AG08396 (cell line): ENCODE results near the gene ZNF385A.

ENCODE experiments used
- DNase-seq: peaks from one replicate; pipeline ENCODE4 v3.0.0; 2012; ENCODE audit warnings: low spot score, mixed read lengths

Gene ZNF385A, protein sequence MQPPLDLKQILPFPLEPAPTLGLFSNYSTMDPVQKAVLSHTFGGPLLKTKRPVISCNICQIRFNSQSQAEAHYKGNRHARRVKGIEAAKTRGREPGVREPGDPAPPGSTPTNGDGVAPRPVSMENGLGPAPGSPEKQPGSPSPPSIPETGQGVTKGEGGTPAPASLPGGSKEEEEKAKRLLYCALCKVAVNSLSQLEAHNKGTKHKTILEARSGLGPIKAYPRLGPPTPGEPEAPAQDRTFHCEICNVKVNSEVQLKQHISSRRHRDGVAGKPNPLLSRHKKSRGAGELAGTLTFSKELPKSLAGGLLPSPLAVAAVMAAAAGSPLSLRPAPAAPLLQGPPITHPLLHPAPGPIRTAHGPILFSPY

DNA sequence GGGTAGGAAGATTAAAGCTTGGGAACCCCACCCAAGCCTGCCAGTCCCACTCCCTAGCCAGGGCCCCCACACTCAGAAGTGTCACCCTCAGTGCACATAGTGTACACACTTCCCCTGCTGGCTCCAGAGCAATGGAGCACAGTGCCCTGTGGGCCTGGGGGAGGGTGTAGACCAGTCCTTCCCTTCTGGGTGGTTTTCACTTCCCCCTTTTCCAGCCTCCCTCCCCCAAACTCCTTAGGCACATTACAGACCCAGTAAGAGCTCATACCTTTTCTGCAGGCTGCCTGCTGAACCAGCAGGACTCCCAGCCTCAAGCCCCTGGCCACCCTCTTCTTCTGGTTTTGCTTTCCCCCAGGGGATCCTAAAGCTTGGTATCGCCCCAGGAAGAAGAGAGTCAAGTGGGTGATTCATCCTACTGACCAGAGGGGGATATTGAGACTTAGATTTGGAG, at the start of gene ZNF385A:
Gene ZNF385A (minus strand): TSS at position 143 of the 451 bp plus-strand sequence. CDS start 219 bp downstream, outside the sequence.
- no peak for DNase-seq

DNA sequence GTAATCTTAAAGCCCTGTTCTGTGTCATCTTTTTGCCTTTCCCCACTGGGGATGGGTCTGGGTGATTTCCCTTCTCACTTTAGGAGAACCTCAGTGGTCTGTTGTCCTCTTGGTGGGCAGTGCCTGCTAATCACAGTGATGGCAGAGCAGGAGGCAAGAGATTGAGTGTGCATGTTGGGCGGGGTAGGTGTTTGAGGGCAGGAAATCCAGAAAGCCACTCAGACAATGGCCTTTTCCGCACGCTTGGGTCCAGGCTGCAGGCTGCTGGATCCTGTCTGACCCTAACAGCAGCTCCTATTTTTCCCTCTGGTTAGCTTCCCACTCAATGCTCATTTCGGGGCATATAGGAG, 48.3 kb upstream of the ZNF385A start:
- no peak for DNase-seq

DNA sequence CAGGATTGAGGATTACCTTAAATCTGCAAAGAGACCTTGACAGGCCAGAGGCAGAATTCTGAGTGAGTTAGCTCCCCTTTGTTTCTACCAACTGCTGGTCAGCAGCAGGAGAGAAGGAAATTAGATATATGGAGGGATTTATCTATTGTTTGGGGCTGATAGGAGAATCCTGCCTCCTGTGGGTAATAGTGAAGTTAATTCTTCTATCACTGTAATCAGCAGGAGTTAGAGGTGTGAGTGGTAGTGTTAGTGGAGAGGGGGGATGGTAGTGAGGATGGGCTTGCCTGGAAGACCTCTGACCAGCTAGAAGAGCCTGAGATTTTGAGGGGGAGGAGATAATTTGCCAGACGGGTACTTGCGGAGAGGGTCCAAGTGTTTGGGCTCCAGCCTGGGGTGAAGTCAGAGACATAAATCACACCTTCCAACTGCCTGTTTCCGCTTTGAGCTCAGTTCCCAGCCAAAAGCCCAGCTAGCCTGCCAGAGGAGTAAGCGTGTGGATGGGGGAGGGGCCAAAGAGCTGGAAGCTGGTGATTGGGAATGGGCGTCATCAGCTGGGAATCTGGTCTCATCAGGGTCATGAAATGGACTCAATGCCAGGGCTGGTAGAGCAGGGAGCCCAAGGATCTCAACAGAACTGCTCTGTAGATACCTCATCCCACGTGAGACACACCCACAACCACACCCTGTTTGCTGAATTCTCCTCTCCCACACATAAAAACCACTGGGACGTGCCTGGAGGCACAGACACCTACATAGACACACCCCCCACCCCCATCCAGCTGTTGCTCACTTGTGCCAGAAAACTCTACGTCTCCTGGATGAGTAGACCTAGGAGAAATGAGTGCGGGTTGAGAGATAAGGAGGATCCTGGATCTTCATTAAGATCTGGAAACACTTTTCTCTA, 47.6 kb upstream of the ZNF385A start:
- DNase-seq = peak; percentile 48

DNA sequence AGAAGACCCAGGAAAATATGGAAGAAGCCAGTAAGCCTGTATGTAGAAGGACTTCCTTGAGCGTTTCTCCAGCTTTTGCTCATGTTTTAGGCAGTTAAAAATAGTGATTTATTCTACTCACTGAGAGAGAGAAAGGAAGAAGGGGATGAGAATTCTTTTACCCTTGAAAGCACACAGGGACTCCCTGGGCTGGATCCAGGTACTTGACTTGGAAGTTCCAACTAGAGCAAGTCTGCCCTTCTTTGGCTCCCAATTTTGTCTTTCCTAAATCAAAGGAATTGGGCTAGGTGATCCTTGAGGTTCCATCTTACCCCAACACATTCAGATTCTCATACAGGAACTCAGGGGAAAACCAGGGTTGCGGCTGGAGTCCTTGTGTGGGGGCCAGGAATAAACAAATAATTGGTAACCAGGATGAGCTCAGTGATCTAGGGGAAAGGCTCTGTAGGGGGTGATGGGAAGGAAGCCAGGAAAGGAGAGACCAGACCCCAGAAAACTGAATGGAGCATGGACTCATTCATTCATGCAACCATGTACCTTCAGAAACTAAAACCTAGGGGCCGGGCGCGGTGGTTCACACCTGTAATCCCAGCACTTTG, 46.0 kb upstream of the ZNF385A start:
- no peak for DNase-seq

DNA sequence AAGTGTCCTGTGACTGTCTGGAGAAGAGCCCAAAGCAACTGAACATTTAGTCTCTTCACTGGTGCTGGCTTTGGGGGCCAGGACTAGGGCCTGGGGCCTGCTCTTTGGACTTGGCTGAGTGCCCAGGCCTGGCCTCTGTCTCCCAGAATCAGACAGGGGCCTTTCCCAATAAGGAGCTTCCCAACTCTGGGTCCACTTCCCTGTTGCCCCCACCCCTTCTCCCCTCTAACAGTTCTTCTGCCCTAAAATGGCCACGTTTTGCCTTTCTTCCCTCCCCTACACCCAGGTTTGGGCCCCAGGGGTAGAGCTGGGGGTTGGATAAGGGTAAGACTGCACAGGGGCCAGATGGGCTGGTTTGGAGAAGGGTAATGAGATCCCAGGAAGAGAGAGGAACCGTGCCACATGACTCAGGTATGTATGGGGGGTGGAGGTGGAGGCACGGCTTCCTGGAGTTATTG, 44.5 kb upstream of the ZNF385A start:
- no peak for DNase-seq

DNA sequence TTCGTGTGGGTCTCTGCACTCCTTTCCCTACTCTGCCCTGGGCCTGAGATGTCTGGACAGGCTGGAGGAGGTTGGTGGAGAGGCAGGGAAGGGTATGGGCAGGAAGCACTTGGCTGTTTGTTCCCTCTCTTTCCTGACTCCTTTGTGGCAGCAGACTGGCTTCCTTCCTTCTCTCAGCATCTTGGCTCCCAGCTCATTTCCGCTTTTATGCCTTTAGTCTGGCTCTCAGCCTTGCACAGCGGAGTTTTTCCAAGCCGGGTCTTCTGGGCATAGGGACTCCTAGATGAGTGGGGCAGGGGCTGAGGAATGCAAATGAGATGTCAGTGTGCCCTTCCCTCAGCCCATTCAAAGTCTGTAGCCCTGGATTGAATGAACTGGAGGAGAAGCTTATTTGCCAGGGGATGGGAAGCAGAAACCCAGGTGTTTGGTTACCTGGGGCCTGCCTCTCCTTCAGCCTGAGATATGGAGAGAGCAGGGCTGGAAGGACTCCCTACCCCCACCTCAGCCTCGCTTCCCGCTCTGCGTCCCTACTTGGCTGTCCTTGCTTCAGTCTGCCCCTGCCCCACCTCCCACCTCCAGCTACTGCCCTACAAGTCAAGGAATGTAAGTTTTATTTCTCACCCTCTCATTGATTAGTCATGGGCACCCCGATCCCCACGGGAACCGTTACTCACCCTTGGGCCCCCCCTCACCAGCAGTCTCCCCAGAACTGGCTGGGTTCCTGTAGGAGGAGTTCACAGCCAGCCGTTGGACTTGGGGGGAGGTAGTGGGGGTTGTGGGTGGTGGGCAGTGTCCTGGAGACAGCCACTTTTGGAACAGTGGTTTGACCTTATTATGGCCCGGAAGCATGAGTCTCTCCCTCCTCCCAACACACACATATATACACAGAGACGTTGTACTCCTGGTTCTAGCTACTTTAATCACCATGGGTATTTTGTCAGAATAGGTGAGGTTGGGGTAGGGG, 43.8 kb upstream of the ZNF385A start:
- DNase-seq = peak; percentile 61

DNA sequence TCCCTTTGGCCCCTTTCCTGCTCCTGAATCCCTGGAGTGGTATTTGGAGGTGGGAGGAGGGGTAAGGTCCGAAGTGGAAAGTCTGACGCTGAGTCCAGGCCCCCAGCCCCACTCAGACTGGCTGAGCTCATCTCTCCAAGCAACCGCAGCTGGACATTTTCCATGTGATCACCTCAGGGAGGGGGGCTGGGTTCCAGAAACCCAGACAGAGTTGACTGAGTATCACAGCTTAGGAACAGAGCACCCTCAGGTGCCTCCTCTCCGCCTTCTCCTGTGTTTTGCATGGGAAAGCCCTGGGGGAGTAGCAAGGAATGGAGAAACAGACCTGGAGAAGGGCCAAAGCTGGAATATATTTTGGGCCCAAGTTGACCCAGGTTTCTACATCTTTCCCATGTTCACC, 42.6 kb upstream of the ZNF385A start:
- DNase-seq = no peak

DNA sequence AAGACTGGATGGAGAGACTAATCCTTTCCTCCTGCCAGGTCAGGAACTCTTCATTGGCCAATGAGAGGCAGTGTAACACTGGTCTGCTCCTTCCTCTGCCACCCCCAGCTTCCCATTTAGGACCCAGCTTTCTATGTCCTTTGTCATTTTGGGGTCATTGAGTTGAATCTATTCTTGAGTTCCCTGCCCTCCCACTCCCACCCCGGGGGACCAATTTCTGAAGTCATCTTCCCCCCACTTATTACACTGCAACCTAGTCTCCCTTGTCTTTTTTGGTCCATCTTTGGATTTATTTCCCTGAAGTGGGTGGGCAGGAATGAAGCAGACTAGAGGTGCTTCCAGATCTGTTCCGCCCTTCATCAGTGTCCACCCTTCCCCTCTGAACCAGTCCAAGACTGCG, 42.2 kb upstream of the ZNF385A start:
- no peak for DNase-seq

DNA sequence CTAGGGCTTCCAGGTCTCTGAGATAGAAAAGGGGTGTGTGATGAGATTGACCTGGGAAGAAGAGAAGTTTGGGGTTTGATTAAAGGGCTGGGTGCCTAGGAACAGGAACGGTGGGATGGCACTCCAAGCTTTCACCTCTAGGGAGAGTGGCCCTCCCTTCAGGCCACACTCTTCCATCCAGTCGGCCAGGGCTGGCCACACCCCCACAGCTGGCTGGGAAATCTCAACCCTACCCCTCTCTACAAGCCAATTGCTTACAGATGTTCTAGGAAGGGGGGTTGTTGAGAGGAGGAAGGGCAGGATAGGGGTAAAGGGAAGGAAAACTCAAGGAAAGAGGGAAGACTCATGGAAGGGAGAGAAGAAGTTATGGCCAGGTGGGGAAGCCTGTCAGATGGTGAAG, 41.2 kb upstream of the ZNF385A start:
- DNase-seq = no peak

DNA sequence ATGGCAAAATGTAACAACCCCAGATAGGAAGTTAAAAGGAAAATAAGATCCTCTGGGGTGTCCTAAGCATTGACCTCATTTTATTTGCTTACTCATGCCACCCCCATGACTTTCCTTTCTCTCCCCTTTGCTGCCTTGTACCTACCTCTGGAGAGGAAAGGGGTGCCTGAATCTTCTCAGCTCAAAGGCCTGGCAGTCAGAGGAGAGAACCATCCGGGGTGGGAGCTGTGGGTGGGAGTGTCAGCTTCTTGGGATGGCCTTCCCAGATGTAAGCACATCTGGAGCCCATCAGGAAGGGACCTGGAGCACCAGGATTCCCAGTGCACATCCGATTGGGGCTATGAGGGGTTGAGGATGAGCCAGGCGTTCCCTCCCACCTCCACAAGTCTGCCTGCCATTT, 39.7 kb upstream of the ZNF385A start:
- DNase-seq = no peak

DNA sequence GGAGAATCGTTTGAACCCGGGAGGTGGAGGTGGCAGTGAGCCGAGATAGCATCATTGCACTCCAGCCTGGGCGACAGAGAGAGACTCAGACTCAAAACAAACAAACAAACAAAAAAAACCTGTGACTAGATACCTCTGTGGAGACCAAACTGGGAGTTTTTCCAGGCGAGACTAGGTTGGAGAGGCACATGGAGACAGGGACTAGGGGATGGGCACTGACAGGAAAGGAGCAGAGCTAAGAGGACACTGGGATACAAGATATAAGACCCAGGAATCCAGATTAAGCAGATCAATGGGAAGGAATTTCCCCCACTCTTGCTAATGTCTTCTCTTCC, 39.2 kb upstream of the ZNF385A start:
- DNase-seq = no peak

DNA sequence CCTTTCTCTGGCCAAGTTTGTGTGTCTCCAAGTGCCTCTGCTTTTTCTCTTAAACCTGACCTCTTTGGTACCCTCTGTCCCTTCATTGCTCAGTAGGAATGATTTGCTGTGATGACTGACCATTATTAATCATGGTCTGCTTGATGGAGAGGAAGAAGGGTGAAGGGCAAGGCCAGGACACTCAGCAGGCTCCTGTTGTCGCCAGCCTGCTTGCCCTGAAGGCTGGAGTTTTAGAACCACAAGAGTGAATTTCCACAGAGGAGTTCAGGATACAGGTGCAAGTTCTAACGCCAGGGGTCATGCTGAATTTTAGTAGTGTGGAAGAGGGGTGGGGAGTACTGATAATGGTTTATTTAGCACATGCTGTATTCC, 37.3 kb upstream of the ZNF385A start:
- no peak for DNase-seq

DNA sequence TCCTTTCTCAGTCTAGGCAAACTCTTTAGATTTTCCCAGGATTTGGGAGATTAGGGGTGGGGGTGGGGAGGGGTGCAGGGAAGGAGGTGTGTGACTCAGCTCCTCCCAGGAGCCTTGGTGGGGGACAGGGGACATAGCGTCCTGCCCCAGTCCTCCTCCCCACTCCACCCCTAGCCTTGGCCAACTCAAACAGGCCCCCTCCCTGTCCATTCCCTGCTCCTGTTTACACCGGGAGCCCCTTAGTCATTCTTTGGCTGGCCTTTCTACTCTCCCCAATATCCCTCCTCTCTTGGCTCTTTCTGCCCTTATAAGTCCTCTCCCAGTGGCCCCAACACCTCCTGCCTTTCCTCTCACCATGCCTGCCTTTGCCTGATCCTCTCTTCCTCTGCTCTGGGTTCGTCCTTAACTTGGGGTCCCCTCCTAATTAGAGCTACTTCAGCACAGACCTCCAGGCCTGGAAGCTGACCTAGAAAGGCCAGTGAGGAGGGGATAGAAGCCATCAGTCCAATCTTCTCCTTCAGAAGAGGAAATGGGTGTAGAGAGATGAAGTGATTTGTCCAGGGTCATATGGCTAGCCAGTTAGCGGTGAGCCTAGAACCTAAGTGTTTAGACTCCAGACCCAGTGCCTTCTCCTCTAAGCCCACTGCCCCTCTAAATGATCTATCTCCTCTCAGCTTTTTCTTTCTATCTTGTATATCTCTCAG, 36.8 kb upstream of the ZNF385A start:
- DNase-seq = peak; percentile 46

DNA sequence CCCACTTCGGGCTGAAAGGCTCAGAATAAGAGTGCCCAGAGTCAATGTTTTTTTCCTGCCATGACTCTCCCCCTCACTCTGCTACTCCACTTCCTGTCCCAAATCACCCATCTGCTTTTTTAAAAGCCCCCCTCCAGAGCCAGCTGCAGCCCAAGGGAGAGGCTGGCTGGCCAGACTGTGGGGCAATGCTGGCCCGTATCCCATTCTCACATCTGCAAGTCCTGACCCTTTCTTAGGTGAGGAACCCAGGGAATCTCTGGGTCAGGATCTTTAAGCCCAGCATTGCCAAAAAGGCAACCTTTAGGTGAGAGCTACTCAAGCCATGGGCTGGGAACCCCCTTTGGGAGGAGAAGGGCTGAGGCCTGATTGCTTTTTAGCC, 36.2 kb upstream of the ZNF385A start:
- DNase-seq = no peak

DNA sequence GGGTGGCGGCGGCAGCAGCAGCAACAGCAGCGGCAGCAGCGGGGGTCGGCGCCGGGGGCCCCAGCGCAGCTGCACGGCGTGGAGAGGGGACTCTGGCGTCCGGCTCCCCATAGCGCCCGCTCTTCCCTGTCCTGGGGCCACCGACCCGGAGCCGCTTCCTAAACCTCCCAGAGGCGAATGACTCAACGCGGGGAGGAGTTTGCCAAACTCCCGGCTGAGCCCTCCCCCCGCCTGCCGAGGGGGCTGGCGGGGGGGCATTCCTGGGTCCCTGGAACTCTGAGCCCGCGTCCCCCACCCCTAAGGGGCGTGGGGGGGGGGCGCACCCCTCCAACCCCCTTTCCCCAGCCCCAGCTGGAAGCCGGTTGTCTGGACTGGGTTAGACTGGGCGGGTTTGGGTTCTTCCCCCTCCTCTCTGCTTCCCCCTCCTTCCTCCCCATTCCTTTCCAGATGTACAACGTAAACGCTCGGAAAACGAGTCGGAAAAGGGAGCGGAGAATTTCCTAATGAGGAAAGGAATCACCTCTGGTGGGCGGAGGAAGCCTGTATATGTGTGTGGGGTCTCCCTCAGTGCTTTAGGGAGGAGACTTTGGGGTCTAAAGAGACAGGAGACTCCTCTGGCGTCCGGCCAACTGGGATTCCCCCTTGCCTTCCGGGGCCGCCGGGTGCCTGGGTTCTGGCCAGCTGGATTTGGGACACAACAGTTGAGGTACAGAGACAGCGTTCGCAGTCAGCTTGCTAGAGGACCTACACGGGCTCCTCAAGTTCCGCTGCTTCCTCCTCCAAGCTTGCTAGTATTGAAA, 34.8 kb upstream of the ZNF385A start, which contains the start of gene ITGA5:
Gene ITGA5 (minus strand): TSS at position 179 of the 800 bp plus-strand sequence. CDS start 68 bp downstream, at position 111.
- peak; percentile 90 for DNase-seq

DNA sequence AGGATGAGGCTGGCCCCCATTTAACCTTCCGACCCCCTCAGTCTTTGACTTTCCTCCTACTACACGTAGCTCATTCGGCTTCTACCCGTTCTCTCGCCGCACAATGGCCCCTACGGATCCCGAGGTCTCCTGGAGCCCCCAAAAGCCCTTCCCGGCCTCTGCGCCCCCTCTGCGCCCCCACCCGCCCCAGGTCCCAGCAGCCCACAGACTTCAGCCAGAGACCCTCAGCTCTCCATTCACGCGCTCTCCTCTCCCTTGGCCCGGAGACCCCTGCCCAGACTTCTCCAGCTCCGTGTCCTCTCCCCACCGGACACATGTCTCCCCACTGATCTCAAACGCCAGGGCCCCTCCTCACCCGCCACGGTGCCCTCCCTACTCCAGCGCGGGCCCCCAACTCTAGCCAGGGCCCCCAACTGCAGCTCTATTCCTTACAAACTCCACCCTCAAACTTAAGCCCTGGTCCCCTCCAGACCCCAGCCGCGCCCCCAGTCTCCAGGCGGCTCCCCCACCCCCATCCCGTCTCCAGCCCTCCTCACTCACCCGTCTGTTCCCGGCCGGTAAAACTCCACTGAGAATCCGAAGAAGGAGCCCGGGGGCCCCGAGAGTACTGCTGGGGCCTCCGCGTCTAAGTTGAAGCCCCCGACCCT, 34.0 kb upstream of the ZNF385A start:
- no peak for DNase-seq

DNA sequence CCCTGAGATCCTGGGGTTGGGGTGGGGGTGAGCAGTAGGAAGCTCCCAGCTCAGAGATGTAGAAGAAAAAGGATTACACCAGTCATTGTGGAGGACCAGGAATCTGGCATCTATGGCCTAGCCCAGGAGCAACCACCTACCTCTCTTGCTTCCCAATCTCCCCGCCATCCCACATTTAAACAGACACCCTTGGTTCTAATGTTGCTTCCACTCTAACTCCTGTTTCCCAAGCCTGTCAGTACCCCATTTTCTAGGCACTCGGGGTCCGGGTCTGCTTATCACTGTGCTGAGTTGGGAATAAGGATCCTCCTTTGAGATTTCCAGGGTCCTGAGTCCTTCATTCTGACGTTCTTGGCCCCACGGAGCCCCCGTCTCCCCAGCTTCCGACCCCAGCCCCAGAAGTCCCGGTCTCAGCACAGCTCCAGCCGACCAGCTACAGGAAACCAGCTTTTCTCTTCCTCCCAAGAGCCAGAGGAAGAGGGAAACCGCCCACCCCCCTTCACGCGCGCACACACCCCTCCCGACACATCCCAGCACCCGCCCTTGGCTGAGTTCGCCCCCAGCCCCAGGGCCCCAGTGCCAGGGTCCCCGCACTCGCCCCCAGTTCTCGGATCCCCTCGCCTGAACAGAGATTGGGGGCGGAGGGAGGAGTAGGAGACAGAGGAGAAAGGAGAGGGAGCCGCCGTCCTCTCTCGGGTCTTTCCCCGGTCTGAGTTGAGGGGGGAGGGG, 33.3 kb upstream of the ZNF385A start:
- no peak for DNase-seq

DNA sequence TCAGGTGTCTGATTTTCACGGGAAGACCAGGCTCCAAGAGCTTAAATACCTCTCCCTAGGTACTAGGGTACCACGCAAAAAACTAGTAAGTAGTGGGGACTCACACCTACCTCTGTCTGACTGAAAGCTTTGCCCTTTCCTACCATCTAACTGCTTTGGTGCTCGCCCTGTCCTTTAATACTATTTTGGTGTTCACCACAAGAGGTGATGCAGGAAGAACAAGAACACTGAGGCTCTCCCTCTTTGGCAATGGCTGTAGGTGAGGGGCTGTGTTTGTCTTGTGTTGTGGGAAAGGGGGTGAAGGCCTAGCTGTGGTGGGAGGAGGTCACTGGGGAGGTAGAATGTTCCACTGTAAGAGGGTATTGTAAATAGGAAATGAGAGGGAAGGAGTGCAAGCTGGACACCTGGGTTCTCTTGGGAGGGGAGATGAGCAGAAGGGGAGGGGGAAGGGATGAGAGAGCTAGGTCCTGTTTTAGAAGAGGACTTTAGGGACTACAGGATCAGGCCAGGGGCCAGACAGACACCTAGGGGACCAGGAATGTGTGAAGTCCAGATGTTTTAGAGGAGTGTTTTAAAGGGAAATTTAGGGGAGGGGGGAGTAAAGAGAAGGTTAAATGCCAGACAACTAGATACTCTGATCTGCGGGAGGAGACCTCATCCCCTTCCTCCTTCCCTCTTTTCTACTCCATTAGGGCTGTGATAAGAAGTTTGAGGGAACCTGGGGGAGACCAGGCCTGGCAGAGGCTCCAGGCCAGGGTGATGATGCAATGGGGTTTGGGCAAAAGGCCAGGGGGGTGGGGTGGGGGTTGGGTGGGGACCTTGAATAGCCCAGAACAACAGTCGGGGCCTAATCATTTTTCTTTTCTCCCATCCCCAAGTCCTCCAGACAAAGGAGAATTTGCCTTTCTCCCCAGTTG, 32.4 kb upstream of the ZNF385A start:
- DNase-seq = no peak
